Measurements from ENCODE around the gene POP7. TPM values are rescaled to one million over a fixed set of nuclear protein-coding genes. Genes with fewer than 3 reads are reported as not detected.

The POP7 gene
- total RNA-seq, 1 experiment from 2014 or later: 96.9 TPM

GRCh38 chr7:100696123-100696521, 9.8 kb upstream of the POP7 start:
- DNase-seq: no peak
- Histone ChIP-seq H3K27ac (ENCODE audit: insufficient read length, low read depth, low read length) (peak overlapping the region; percentile 97), H3K4ac (ENCODE audit: low read depth, low read length) (no peak overlapping the region), H3K27me3 (ENCODE audit: insufficient read depth, low read length) (no peaks in the 10 kb centered on the region), H2AK5ac (ENCODE audit: insufficient read length, low read length) (no peak overlapping the region), H3K79me2 (ENCODE audit: insufficient read depth, low read length) (peaks cover 16% of the 10 kb centered on the region; the same call in 1 of the 2 replicates), H4K5ac (ENCODE audit: insufficient read length, low read depth, low read length) (peak overlapping the region; percentile 86), H2BK5ac (ENCODE audit: insufficient read length, low read length) (no peak overlapping the region), H3K14ac (ENCODE audit: insufficient read depth, low read length) (peak overlapping the region; percentile 72; the same call in 1 of the 2 replicates), H4K20me1 (ENCODE audit: control insufficient read depth, insufficient read depth, insufficient read length) (no peaks in the 10 kb centered on the region), H3T11ph (ENCODE audit: low read length) (peak overlapping the region; percentile 71), H2AFZ (ENCODE audit: low read length) (no peak overlapping the region), H3K56ac (ENCODE audit: insufficient read length, low read depth, low read length) (no peak overlapping the region), H3K4me2 (ENCODE audit: insufficient read depth, insufficient read length, low read length) (peak overlapping the region; percentile 44), H4K91ac (ENCODE audit: insufficient read length, low read depth, low read length) (no peak overlapping the region), H3K9me3 (ENCODE audit: control insufficient read depth, low read depth, low read length) (no peaks in the 10 kb centered on the region), H2BK12ac (ENCODE audit: insufficient read length, low read depth, low read length) (no peak overlapping the region), H2BK120ac (ENCODE audit: low read depth, low read length, poor library complexity, severe bottlenecking) (peak overlapping the region; percentile 15), H4K8ac (replicated peaks; ENCODE audit: insufficient read length, low read depth, low read length) (no peak overlapping the region), H3K23ac (ENCODE audit: insufficient read length, low read depth, low read length) (no peak overlapping the region), H3K18ac (ENCODE audit: insufficient read length, low read depth, low read length) (no peak overlapping the region), H2BK15ac (ENCODE audit: low read depth, low read length) (no peak overlapping the region), H3K23me2 (ENCODE audit: insufficient read length, low read depth, low read length, poor library complexity, severe bottlenecking) (peaks cover 12% of the 10 kb centered on the region), H3K79me1 (ENCODE audit: insufficient read depth, low read depth, low read length, poor library complexity, severe bottlenecking) (peaks cover under 1% of the 10 kb centered on the region), H3K9ac (ENCODE audit: extremely low read depth, insufficient read length, low read length) (peak overlapping the region; percentile 70), H3K4me1 (ENCODE audit: insufficient read depth, low read length) (0 out of 2 replicates have a peak, but pooled peaks cover 5% of the 10 kb centered on the region), H2BK20ac (ENCODE audit: low read depth, low read length, poor library complexity, severe bottlenecking) (no peak overlapping the region)
- TF ChIP-seq CTCF (conservative IDR thresholded peaks at IDR 0.05): no peak
- Mint-ChIP-seq H3K27me3 (ENCODE audit: low read depth) (peaks cover 2% of the 10 kb centered on the region), H3K27ac (peak overlapping the region; percentile 36 to 97 (median 37); a peak in 5 of 7 replicates), H3K9me3 (no peaks in the 10 kb centered on the region), H3K36me3 (ENCODE audit: insufficient read depth in 1 of 3, low read depth in 3 of 3) (peaks cover 5 to 8% (median 7%) of the 10 kb centered on the region in 3 experiments), H3K4me1 (peaks cover 31 to 33% of the 10 kb centered on the region in 2 experiments), H3K4me3 (peak overlapping the region in 1 of 2 experiments; percentile 72; a peak in 3 of 5 replicates)
- no CpG with 5 or more reads among the region's 6 CpGs for WGBS (ENCODE audit: extremely low coverage, insufficient read length, low lambda C conversion rate)
